Astrocyte of the spinal cord (primary cell): ENCODE data around the gene FGF21.

ENCODE experiments used
- DNase-seq: peaks from one replicate; pipeline ENCODE4 v3.0.0; 2011; ENCODE audit warnings: low read depth, low spot score
- H3K4me3 ChIP-seq: 2 replicates; pipeline ENCODE4 v1.5.1; 2011; ENCODE audit warnings: low read depth, mild to moderate bottlenecking, low read length, moderate library complexity
- CTCF ChIP-seq: IDR thresholded peaks from 2 replicates; pipeline ENCODE4 v1.5.1; 2012; ENCODE audit warnings: low read depth, mild to moderate bottlenecking, low read length, inconsistent platforms
- in situ Hi-C: cut with HindIII; loops from 2 replicates; pipeline ENCODE4 v1.10.0; 2017; ENCODE audit warnings: low sequenced_read_pairs

The FGF21 gene

GRCh38 chr19:48798937-48799336, 43.6 kb downstream of the FGF21 start:
- TF ChIP-seq CTCF, result no peak
- peak; percentile 55 for DNase-seq
- H3K4me3 ChIP-seq, result no peak overlapping the region
- in situ Hi-C loops, result no loop called here

GRCh38 chr19:48799358-48800300, 44.3 kb downstream of the FGF21 start:
- TF ChIP-seq CTCF, result no peak
- H3K4me3 ChIP-seq, result no peak overlapping the region
- in situ Hi-C loops, result no loop called here
- no peak for DNase-seq

GRCh38 chr19:48802623-48803022, 47.3 kb downstream of the FGF21 start:
- no peak for TF ChIP-seq CTCF
- in situ Hi-C loops, result no loop called here
- no peak for DNase-seq
- H3K4me3 ChIP-seq, result no peak overlapping the region

GRCh38 chr19:48804496-48804895, 49.2 kb downstream of the FGF21 start:
- TF ChIP-seq CTCF, result no peak
- in situ Hi-C loops, result no loop called here
- no peak for DNase-seq
- H3K4me3 ChIP-seq, result no peak overlapping the region

DNA sequence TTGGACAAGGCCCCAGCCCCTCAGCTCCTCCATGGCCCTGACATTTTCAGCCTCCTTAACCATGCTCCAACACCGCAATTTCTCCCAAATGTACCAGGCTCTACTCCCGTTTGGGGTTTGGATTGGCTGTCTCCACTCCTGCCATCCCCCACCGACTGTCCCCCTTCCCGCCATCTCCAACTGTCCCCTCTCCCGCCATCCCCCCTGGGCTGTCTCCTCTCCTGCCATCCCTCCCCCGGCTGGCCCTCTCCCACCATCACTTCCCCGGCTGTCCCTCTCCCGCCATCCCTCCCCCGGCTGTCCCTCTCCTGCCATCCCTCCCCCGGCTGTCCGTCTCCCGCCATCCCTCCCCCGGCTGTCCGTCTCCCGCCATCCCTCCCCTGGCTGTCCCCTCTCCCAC, 50.1 kb downstream of the FGF21 start:
- TF ChIP-seq CTCF, result no peak
- no peak overlapping the region for H3K4me3 ChIP-seq
- DNase-seq, result no peak
- in situ Hi-C loops, result no loop called here

DNA sequence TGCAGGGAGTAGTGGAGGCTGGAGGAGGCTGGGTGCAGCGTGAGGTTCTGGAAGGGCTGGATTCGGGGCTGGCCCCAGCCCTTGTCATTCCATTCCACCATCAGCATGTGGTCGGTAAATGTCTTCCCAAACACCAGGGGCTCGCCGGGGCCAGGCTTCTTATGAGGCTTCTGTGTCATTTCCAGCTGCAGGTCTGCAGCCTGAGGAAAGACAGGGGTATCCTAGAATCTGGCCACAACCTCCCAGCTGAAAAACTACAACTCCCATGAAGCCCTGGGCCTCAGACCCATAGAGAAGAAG, 51.1 kb downstream of the FGF21 start:
- TF ChIP-seq CTCF, result no peak
- H3K4me3 ChIP-seq, result no peak overlapping the region
- DNase-seq, result peak; percentile 37
- in situ Hi-C loops, result no loop called here
